K562 (cell line): ENCODE results near the gene LGR6. TPM values are rescaled to one million over a fixed set of nuclear protein-coding genes. Genes with fewer than 3 reads are reported as not detected.

ENCODE experiments used
- CSDE1 ChIP-seq, 2 experiments: fragments of 450-650 bp; IDR thresholded peaks; 2 replicates each; pipeline ENCODE4 v1.6.1; 2016; ENCODE audit warnings: mild to moderate bottlenecking in 1 of 2
- DMBX1 ChIP-seq: fragments of 250-450 bp; sonication (Bioruptor Pico); IDR thresholded peaks from 2 replicates; pipeline ENCODE4 v1.8.0; 2022; ENCODE audit warnings: inconsistent platforms, mild to moderate bottlenecking, moderate library complexity, borderline replicate concordance
- JUND ChIP-seq, 2 experiments: IDR thresholded peaks; 2 replicates in 1 of 2; 3 replicates in 1 of 2; pipeline ENCODE4 v1.6.1; 2011; ENCODE audit warnings: borderline replicate concordance in 2 of 2, low read depth in 2 of 2, low read length in 2 of 2, improper control_type of control experiment in 1 of 2, missing biosample characterization in 1 of 2, missing genetic modification characterization in 1 of 2, missing genetic modification reagents in 1 of 2
- NUFIP1 ChIP-seq: fragments of 450-650 bp; IDR thresholded peaks from 2 replicates; pipeline ENCODE4 v1.6.1; 2018; ENCODE audit not compliant: partially characterized antibody
- PRDM10 ChIP-seq: fragments of 450-650 bp; IDR thresholded peaks from 2 replicates; pipeline ENCODE4 v1.6.1; 2018; ENCODE audit not compliant: partially characterized antibody
- TAF9B ChIP-seq: fragments of 450-650 bp; IDR thresholded peaks from 2 replicates; pipeline ENCODE4 v1.6.1; 2018; ENCODE audit warnings: mild to moderate bottlenecking; ENCODE audit not compliant: partially characterized antibody
- TBL1XR1 ChIP-seq, 2 experiments: IDR thresholded peaks; 2 replicates each; pipeline ENCODE4 v1.6.1; 2012; ENCODE audit warnings: improper control_type of control experiment in 2 of 2, low read length in 2 of 2, mild to moderate bottlenecking in 1 of 2
- TCF3 ChIP-seq: sonication (generic); formaldehyde crosslinking; IDR thresholded peaks from 2 replicates; pipeline ENCODE4 v1.4.0; 2020; ENCODE audit warnings: mild to moderate bottlenecking, missing genetic modification reagents
- ZNF197 ChIP-seq: fragments of 200-800 bp; sonication (Bioruptor generic); IDR thresholded peaks from 2 replicates; pipeline ENCODE4 v1.6.1; 2016; ENCODE audit warnings: low read depth, missing genetic modification characterization, missing compliant biosample characterization
- ZNF282 ChIP-seq: sonication (generic); formaldehyde crosslinking; IDR thresholded peaks from 2 replicates; pipeline ENCODE4 v1.8.1; 2023; ENCODE audit warnings: missing genetic modification reagents
- ZNF583 ChIP-seq: fragments of 250-450 bp; sonication (Bioruptor Pico); IDR thresholded peaks from 2 replicates; pipeline ENCODE4 v1.4.0; 2020
- polyA plus RNA-seq, 8 experiments: library from polyadenylated mRNA; depleted of rRNA in 4 of 8; stranded (reverse) in 5 of 8; unstranded in 3 of 8; fragments of >200 nt; fragmentation: Nextera tagmentation in 2 of 8; fragmentation: Illumina TruSeq in 1 of 8; extraction: Ambion mirVana in 2 of 8; extraction: Trizol in 1 of 8; gene quantifications; 2 replicates each; pipeline versions ENCODE4 v1.2.1 to v1.2.3, GENCODE V29; 2011 to 2014; ENCODE audit warnings: inconsistent platforms in 1 of 8, missing spikeins in 1 of 8
- total RNA-seq, 7 experiments: library from RNA; depleted of rRNA in 6 of 7; stranded (reverse); fragments of >200 nt in 6 of 7; fragmentation: Illumina TruSeq in 2 of 7; extraction: Trizol in 2 of 7; gene quantifications; 2 replicates each; pipeline versions ENCODE4 v1.2.1 to v1.2.3, GENCODE V29; 2011 to 2021; ENCODE audit warnings: low replicate concordance in 1 of 7
- TF ChIP-seq, protein P1 (sequence below): fragments of 450-650 bp; IDR thresholded peaks from 2 replicates; pipeline ENCODE4 v1.6.1; 2017; ENCODE audit warnings: antibody characterized with exemption, mild to moderate bottlenecking
- TF ChIP-seq, protein P2 (sequence below), 3 experiments: fragments of 200-800 bp in 1 of 3; sonication (Bioruptor generic) in 1 of 3; sonication (generic) in 1 of 3; formaldehyde crosslinking in 1 of 3; IDR thresholded peaks; 2 replicates each; pipeline versions ENCODE4 v1.6.1 to v1.8.0; 2016 to 2022; ENCODE audit warnings: mild to moderate bottlenecking in 2 of 3, missing compliant biosample characterization in 2 of 3, missing genetic modification characterization in 2 of 3, missing genetic modification reagents in 1 of 3
- TF ChIP-seq, protein P3 (sequence below), 2 experiments: fragments of 450-650 bp; IDR thresholded peaks; 2 replicates each; pipeline ENCODE4 v1.6.1; 2016

LGR6 gene
- total and polyA plus RNA-seq, 9 of the 15 experiments (the other 6 are each of a cell fraction or from before 2014, with no cell fraction given): 0.01 to 0.54 (median 0.17) TPM; not detected in 1

DNA sequence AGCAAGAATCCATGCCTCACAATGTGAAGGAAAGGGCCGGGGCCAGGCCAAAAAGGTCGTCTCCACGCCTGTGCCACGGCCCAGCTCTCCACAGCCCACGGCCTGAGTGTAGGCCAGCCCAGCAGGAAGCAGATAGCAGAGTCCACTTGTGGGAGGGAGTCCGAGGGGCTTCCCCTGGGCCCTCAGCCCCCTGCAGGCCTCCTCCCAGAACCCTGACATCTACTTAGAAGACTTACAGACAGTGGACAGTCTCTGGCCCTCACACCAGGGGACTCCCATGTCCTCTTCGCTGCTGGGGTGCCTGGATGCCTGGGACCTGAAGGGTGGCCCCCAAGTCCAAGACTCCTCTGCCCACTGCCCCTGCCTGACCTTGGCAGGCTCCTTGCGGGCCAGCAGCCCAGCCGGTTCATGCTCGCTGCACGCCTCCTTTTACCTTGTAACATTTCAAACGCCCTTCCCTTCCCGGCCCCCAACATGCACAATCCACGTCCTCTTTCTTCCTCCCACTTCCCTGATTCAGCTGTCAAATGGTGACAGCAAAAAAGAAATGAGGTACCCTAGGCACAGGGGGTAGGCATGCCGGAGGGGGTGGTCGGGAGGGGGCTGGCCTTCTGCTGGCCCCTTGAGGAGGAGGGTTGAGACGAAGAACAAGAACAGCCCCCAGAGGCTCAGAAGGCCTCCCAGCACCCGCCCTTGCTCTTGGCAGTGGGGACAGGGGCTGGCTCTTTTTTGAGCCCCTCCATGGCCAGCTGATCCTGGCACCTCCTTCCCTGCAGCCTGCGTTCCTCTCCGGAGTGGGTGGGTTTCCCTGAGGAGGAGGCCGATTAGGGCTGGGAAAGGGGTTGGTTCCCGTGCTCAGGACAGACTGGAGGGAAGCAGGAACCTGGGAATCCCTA is 32.2 kb upstream of the LGR6 start (continued):
- TF ChIP-seq, protein P1, sequence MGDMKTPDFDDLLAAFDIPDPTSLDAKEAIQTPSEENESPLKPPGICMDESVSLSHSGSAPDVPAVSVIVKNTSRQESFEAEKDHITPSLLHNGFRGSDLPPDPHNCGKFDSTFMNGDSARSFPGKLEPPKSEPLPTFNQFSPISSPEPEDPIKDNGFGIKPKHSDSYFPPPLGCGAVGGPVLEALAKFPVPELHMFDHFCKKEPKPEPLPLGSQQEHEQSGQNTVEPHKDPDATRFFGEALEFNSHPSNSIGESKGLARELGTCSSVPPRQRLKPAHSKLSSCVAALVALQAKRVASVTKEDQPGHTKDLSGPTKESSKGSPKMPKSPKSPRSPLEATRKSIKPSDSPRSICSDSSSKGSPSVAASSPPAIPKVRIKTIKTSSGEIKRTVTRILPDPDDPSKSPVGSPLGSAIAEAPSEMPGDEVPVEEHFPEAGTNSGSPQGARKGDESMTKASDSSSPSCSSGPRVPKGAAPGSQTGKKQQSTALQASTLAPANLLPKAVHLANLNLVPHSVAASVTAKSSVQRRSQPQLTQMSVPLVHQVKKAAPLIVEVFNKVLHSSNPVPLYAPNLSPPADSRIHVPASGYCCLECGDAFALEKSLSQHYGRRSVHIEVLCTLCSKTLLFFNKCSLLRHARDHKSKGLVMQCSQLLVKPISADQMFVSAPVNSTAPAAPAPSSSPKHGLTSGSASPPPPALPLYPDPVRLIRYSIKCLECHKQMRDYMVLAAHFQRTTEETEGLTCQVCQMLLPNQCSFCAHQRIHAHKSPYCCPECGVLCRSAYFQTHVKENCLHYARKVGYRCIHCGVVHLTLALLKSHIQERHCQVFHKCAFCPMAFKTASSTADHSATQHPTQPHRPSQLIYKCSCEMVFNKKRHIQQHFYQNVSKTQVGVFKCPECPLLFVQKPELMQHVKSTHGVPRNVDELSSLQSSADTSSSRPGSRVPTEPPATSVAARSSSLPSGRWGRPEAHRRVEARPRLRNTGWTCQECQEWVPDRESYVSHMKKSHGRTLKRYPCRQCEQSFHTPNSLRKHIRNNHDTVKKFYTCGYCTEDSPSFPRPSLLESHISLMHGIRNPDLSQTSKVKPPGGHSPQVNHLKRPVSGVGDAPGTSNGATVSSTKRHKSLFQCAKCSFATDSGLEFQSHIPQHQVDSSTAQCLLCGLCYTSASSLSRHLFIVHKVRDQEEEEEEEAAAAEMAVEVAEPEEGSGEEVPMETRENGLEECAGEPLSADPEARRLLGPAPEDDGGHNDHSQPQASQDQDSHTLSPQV: peak; percentile 78
- TF ChIP-seq TAF9B: peak; percentile 21
- TF ChIP-seq PRDM10: peak; percentile 1
- TF ChIP-seq, protein P2, sequence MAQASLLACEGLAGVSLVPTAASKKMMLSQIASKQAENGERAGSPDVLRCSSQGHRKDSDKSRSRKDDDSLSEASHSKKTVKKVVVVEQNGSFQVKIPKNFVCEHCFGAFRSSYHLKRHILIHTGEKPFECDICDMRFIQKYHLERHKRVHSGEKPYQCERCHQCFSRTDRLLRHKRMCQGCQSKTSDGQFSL (CRISPR knock-in tag; IDR thresholded peaks at IDR 0.05): no peak
- TF ChIP-seq, protein P2 (tag; IDR thresholded peaks at IDR 0.05): peak in 1 of 2 experiments; percentile 17; a peak in 1 of 4 replicates
- TF ChIP-seq CSDE1 (IDR thresholded peaks at IDR 0.05): no peak
- no peak for TF ChIP-seq JUND (IDR thresholded peaks at IDR 0.05; ENCODE audit: borderline replicate concordance, low read depth, low read length)
- no peak for TF ChIP-seq JUND (tag; IDR thresholded peaks at IDR 0.05; ENCODE audit: borderline replicate concordance, low read depth, low read length)
- TF ChIP-seq DMBX1 (CRISPR knock-in tag): no peak; the same call in 1 of the 2 replicates
- 0 out of 2 replicates have a peak, but pooled peaks have one; percentile 45 for TF ChIP-seq ZNF197
- TF ChIP-seq, protein P3, sequence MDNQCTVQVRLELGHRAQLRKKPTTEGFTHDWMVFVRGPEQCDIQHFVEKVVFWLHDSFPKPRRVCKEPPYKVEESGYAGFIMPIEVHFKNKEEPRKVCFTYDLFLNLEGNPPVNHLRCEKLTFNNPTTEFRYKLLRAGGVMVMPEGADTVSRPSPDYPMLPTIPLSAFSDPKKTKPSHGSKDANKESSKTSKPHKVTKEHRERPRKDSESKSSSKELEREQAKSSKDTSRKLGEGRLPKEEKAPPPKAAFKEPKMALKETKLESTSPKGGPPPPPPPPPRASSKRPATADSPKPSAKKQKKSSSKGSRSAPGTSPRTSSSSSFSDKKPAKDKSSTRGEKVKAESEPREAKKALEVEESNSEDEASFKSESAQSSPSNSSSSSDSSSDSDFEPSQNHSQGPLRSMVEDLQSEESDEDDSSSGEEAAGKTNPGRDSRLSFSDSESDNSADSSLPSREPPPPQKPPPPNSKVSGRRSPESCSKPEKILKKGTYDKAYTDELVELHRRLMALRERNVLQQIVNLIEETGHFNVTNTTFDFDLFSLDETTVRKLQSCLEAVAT (IDR thresholded peaks at IDR 0.05): peak in 1 of 2 experiments; percentile 57; a peak in 1 of 4 replicates
- no peak for TF ChIP-seq ZNF282 (CRISPR knock-in tag)
- no peak; the same call in 1 of the 2 replicates for TF ChIP-seq ZNF583 (CRISPR knock-in tag)
- TF ChIP-seq TCF3 (CRISPR knock-in tag): peak; percentile 26; the same call in 1 of the 2 replicates
- TF ChIP-seq NUFIP1: no peak
- TF ChIP-seq TBL1XR1 (IDR thresholded peaks at IDR 0.05; ENCODE audit: low read length in 2 of 2): 0 out of 4 replicates have a peak, but pooled peaks of 1 of the 2 experiments have one; percentile 3
